Activated naive CD8-positive, alpha-beta T cell treated with anti-CD3 and anti-CD28 coated beads, Interleukin-2, amount 50 U/mL, for 16 hours (primary cell): ENCODE data around the gene HECTD2.
A peak's percentile ranks its signal among the peaks of the same experiment; 100 is the strongest.
"Not testable (repeated sequence)": the region's sequence is repeated elsewhere in the genome, so short reads cannot be mapped to it uniquely, and the experiment has no call there.

Source experiments
- DNase-seq: peaks from one replicate; pipeline ENCODE4 v3.0.0-alpha.2; 2020; ENCODE audit warnings: low read depth, low spot score

Gene HECTD2

GRCh38 chr10:91409869-91410637 is at the start of gene HECTD2:
TSS of gene HECTD2 (plus strand) at chr10:91410344. CDS start at chr10:91410439, 95 bp downstream.
- peak; percentile 52 for DNase-seq

DNA sequence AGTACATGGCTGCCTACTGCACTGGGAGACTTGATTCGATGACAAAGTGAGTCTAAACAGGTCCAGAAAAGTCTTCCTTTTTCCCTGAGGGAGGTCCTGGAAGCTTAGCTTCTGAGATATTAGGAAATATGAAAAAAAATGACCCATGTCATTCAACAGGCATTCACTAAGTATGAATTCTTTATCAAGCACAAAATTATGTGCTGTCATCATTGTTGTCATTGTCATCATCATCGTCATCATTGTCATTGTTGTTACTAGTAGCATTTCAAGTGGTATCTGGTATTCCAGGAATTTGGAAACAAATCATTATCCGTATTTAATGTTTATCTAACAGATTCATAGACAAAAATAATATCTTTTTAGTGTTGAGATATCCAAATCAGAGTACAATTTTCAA is 49.7 kb upstream of the HECTD2 start:
- no peak for DNase-seq

DNA sequence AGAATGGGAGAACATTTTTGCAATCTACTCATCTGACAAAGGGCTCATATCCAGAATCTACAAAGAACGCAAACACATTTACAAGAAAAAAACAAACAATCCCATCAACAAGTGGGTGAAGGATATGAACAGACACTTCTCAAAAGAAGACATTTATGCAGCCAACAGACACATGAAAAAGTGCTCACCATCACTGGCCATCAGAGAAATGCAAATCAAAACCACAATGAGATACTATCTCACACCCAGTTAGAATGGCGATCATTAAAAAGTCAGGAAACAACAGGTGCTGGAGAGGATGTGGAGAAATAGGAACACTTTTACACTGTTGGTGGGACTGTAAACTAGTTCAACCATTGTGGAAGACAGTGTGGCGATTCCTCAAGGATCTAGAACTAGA is 44.6 kb upstream of the HECTD2 start:
- DNase-seq, result not testable (repeated sequence)

DNA sequence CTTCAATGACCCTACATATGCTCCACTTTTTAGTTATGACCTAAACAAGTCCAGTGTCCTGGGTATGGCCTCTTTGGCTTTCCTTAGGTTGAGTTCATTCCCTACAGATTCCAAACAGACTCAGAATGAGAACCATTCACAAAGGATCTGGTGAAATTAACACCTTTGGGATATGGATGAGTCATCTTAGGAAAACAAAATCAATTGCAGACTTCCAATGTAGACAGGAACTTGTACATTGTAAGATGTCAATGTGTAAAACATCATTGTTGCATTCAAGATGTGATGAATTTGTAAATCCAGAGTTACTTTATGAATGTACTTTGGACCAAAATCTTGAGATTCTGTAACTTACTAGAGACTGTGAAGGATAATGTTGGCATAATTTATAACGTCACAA is 43.4 kb upstream of the HECTD2 start:
- no peak for DNase-seq

GRCh38 chr10:91367127-91367531 is 43.0 kb upstream of the HECTD2 start:
- no peak for DNase-seq

- no peak for DNase-seq
These were observed 42.6 kb upstream of the HECTD2 start for GRCh38 chr10:91367558-91367957.

DNA sequence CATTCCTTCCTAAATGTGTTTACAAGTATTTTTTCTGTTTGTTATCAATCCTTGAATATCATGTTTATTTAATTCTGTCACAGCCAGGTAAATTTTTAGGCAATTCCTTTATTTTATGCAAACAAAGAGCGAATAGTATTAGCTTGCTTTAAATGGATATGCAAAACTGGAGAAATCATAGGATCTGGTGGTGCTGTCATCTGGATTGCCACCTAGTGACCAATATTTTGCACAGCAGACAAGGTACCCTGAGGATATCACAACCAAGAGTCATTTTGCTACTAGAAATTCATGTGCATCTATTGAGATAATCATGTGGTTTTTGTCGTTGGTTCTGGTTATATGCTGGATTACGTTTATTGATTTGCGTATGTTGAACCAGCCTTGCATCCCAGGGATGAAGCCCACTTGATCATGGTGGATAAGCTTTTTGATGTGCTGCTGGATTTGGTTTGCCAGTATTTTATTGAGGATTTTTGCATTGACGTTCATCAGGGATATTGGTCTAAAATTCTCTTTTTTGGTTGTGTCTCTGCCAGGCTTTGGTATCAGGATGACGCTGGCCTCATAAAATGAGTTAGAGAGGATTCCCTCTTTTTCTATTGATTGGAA is 40.1 kb upstream of the HECTD2 start:
- not testable (repeated sequence) for DNase-seq

DNA sequence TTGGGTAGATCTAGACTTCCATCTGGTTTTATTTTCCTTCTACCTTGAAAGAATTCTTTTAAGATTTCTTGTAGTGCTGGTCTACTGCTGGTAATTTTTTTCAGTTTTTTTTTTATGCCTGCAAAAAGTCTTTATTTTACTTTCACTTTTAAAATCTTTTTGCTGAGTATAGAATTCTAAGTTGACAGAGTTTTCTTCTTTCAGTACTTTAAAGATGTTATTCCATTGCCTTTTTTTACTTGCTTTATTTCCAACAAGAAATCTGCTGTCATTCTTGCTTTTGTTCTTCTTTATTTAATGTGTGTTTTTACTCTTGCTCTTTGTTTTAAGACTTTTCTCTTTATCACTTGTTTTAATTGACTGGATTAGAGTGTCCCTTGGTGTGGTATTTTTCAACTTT is 36.1 kb upstream of the HECTD2 start:
- no peak for DNase-seq

DNA sequence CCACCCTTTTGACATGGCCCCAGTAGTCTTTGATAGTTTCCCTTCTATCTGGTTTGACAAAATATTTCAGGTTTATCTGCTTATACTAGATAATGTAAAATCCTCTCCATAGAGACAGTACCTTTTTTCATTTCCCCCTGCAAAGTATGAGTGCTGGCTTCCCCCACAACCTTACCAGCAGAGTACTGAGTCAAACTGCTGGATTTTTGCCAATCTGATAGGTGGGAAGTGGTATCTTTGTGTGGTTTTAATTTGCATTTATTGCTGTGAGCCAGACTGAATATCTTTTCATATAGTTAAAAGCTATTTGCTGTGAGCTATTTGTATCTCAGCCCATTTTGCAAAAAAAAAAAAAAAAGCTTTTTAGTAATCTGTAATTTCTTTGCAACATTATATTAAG is 32.1 kb upstream of the HECTD2 start:
- DNase-seq, result no peak

- no peak for DNase-seq
These were observed 29.3 kb upstream of the HECTD2 start for GRCh38 chr10:91380873-91381256.

- no peak for DNase-seq
These were observed 28.8 kb upstream of the HECTD2 start for GRCh38 chr10:91381257-91381891.

- no peak for DNase-seq
These were observed 24.6 kb upstream of the HECTD2 start for GRCh38 chr10:91385306-91386085.

DNA sequence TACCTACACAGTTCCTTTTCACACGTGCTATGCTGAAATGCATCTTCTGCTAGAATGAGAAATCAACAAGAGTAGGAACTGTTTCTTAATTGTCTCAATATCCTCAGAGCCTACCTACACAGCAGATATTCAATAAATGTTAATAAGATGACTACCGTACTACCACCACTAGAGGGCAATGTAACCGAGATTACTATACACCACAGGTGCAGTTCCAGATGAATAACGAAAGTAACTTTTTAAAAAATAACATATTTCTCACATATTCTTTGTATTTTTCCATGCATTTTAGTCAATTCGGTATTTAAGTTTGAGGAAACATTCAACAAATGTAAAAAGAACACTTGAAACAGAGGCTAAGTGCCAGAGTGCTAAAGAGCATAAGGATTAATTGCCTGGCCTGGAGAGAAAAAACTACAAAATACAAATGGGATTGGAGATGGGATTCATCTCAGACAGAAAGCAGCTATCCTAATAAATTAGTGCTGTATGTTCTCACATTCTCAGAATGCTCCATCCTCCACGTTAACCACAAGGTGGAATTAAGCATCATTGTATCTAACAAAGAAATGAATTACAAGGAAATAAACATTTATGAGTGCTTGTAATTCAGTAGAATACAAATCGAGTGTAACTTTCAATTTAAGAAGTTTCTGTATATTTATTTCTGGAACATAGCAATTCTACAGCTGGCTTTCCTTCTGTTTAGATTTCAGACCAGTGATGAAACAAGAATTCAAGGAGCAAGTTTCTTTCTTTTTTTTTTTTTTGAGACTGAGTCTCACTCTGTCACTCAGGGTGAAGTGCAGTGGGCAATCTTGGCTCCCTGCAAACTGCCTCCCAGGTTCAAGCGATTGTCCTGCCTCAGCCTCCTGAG is 20.3 kb upstream of the HECTD2 start:
- no peak for DNase-seq

DNA sequence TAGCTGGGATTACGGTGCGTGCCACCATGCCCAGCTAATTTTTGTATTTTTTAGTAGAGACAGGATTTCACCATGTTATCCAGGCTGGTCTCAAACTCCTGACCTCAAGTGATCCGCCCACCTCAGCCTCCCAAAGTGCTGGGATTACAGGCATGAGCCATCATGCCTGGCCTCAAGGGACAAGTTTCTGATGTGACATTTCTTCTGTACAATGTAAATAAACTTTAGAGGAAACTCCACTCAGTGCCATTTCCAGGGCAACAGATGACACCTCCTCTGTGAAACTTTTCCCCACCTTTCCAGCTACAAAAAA is 19.7 kb upstream of the HECTD2 start:
- DNase-seq, result not testable (repeated sequence)

DNA sequence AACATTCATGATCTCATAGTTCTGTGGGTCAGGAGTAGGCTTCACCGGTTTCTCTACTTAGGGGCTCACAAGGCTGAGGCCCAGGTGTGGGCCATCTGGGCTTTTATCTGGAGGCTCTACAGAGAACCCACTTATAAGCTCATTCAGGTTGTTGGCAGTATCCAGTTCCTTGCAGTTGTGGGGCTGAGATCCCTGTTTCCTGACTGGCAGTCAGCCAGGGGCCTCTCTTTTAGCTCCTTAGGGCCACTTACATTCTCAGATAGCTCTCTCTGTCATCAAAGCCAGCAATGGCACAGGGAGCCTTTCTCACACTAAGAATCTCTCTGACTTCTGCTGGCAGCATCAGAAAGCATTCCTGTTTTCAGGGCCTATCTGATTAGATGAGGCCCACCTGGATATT is 18.2 kb upstream of the HECTD2 start:
- DNase-seq, result no peak

DNA sequence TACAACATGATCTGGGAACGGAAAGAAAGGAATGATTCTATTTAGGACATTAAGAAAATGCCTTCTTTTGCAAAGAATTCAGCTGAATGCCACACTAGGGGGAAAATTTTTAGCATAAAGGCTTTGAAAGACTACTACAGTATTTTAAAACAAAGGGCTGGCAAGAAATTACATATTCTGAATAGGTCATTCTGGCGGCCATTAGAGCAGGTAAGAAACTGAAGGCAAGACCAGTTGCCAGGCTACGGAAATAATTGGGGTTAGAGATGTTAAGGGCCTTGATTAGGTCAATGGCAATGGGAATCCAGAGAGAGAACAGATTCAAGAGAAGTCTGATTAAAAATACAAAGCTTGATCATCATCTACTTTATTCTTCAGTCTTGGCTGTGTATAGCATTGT is 3.8 kb upstream of the HECTD2 start:
- no peak for DNase-seq

- no peak for DNase-seq
These were observed 875 bp upstream of the HECTD2 start for GRCh38 chr10:91409069-91409868.

GRCh38 chr10:91410638-91411371 is 661 bp downstream of the HECTD2 start:
- no peak for DNase-seq

DNA sequence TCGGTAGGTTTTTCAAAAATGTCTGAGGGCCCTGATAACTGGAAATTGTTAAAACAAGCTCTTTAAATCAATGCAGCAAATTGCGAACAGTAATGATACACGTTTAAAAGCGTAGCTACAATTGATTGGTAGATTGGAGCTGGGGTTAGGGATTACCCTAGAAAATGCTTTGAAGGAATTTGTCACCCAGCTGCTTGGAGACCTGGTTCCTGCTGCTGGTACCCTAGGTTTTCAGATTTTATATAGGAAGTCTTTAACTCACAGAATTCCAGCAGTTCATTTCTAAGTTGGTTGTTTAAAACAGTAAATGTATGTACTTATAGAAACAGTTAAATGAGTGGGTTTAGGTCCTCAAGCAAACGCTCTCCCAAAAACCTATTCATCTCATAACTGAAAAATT is 1.5 kb downstream of the HECTD2 start:
- DNase-seq, result no peak
